Activated CD4-positive, alpha-beta memory T cell treated with anti-CD3 and anti-CD28 coated beads, Interleukin-2, amount 10 ng/mL, durations not matched to agents 7 days and 5 days (primary cell): Measurements from ENCODE around the gene TRMT61A. TPM values are rescaled to one million over a fixed set of nuclear protein-coding genes. Genes with fewer than 3 reads are reported as not detected.
"Not testable (repeated sequence)": the region's sequence is repeated elsewhere in the genome, so short reads cannot be mapped to it uniquely, and the experiment has no call there.

Source experiments
- CTCF ChIA-PET: fragments of 350-600 bp; sonication (Branson Sonifier 250); formaldehyde crosslinking; loops from one replicate; lab custom pipeline; 2021; ENCODE audit warnings: antibody characterized with exemption, inconsistent platforms; lab: Charles Lee
- POLR2A ChIA-PET: fragments of 350-600 bp; sonication (Branson Sonifier 250); formaldehyde crosslinking; loops from one replicate; lab custom pipeline; 2021; ENCODE audit warnings: antibody characterized with exemption; lab: Charles Lee
- DNase-seq: peaks from one replicate; pipeline ENCODE4 v3.0.0-alpha.2; 2020
- H3K27ac Mint-ChIP-seq: one replicate; pipeline ENCODE4 v1.8.0; 2021; ENCODE audit warnings: mild to moderate bottlenecking, mixed read lengths
- H3K27me3 Mint-ChIP-seq: one replicate; pipeline ENCODE4 v1.8.0; 2021; ENCODE audit warnings: mixed read lengths
- H3K36me3 Mint-ChIP-seq: one replicate; pipeline ENCODE4 v1.8.0; 2021; ENCODE audit warnings: low read depth, mixed read lengths
- H3K4me1 Mint-ChIP-seq: one replicate; pipeline ENCODE4 v1.8.0; 2021; ENCODE audit warnings: mixed read lengths
- H3K4me3 Mint-ChIP-seq: one replicate; pipeline ENCODE4 v1.8.0; 2021; ENCODE audit warnings: mild to moderate bottlenecking, mixed read lengths
- H3K9me3 Mint-ChIP-seq: one replicate; pipeline ENCODE4 v1.8.0; 2021; ENCODE audit warnings: mixed read lengths
- total RNA-seq, 2 experiments: library from RNA; stranded (reverse); gene quantifications; one replicate each; pipeline ENCODE4 v1.2.3, GENCODE V29; 2021

The TRMT61A gene
- total RNA-seq, 2 experiments from 2014 or later = 4.5 to 5.1 TPM

- Mint-ChIP-seq H3K4me1 (peaks cover 9% of the 10 kb centered on the region), H3K27me3 (peaks cover 27% of the 10 kb centered on the region), H3K27ac (no peak overlapping the region), H3K4me3 (peak overlapping the region; percentile 58), H3K36me3 (no peaks in the 10 kb centered on the region), H3K9me3 (no peaks in the 10 kb centered on the region)
- POLR2A ChIA-PET = interaction anchor here (0.8 to 3.2 kb wide), 3 partner anchors 9 to 105 kb away, joined by 3 to 14 read pairs (median 3); partner anchors contain the start of gene TRMT61A
- DNase-seq = peak; percentile 69
- CTCF ChIA-PET = interaction anchor here (1.0 to 1.4 kb wide), 3 partner anchors 10 to 78 kb away, joined by 3 to 6 read pairs (median 3); no protein-coding TSS in a partner anchor
Observed at GRCh38 chr14:103520657-103521437, 8.1 kb upstream of the TRMT61A start.

GRCh38 chr14:103521438-103521950 is 7.5 kb upstream of the TRMT61A start:
- peak overlapping the region; percentile 58 for H3K4me3 Mint-ChIP-seq
- ChIA-PET CTCF (interaction anchor here (1.0 to 1.4 kb wide), 2 partner anchors 9 to 37 kb away, joined by 3 to 6 read pairs; no protein-coding TSS in a partner anchor), POLR2A (no interaction called here)
- no peaks in the 10 kb centered on the region for H3K36me3 Mint-ChIP-seq
- no peak overlapping the region for H3K27ac Mint-ChIP-seq
- peaks cover 27% of the 10 kb centered on the region for H3K27me3 Mint-ChIP-seq
- H3K9me3 Mint-ChIP-seq = no peaks in the 10 kb centered on the region
- H3K4me1 Mint-ChIP-seq = peaks cover 9% of the 10 kb centered on the region
- no peak for DNase-seq

GRCh38 chr14:103521951-103522563 is 6.9 kb upstream of the TRMT61A start:
- no peak for DNase-seq

GRCh38 chr14:103522649-103523574 is 6.1 kb upstream of the TRMT61A start, which contains the start of gene CKB:
CKB (minus strand) TSS chr14:103522830; CDS start chr14:103522493, 337 bp downstream.
- CTCF ChIA-PET = no interaction called here
- DNase-seq = no peak
- peaks cover 19% of the 10 kb centered on the region for H3K4me1 Mint-ChIP-seq
- no peaks in the 10 kb centered on the region for H3K36me3 Mint-ChIP-seq
- POLR2A ChIA-PET = interaction anchor here (1.1 kb wide), 1 partner anchor 35 kb away, joined by 3 read pairs; no protein-coding TSS in a partner anchor
- H3K4me3 Mint-ChIP-seq = peak within 1 kb of the TSS; percentile 49
- H3K27ac Mint-ChIP-seq = no peak within 1 kb of the TSS
- peaks cover 27% of the 10 kb centered on the region for H3K27me3 Mint-ChIP-seq
- no peaks in the 10 kb centered on the region for H3K9me3 Mint-ChIP-seq

More at GRCh38 chr14:103521951-103522563, 6.9 kb upstream of the TRMT61A start:
- Mint-ChIP-seq H3K27me3 (peaks cover 27% of the 10 kb centered on the region), H3K9me3 (no peaks in the 10 kb centered on the region), H3K36me3 (no peaks in the 10 kb centered on the region), H3K27ac (no peak overlapping the region), H3K4me3 (peak overlapping the region; percentile 39), H3K4me1 (peaks cover 14% of the 10 kb centered on the region)
- CTCF ChIA-PET = no interaction called here
- POLR2A ChIA-PET = no interaction called here

- no peak overlapping the region for H3K27ac Mint-ChIP-seq
- POLR2A ChIA-PET = interaction anchor here (1.1 kb wide), 1 partner anchor 34 kb away, joined by 3 read pairs; no protein-coding TSS in a partner anchor
- peaks cover 23% of the 10 kb centered on the region for H3K4me1 Mint-ChIP-seq
- CTCF ChIA-PET = no interaction called here
- H3K9me3 Mint-ChIP-seq = no peaks in the 10 kb centered on the region
- peaks cover 27% of the 10 kb centered on the region for H3K27me3 Mint-ChIP-seq
- no peaks in the 10 kb centered on the region for H3K36me3 Mint-ChIP-seq
- DNase-seq = no peak
- H3K4me3 Mint-ChIP-seq = peak overlapping the region; percentile 49
Observed at GRCh38 chr14:103523575-103523954, 5.4 kb upstream of the TRMT61A start.

GRCh38 chr14:103524002-103524935 is 4.7 kb upstream of the TRMT61A start:
- no peaks in the 10 kb centered on the region for H3K36me3 Mint-ChIP-seq
- ChIA-PET POLR2A (interaction anchor here (1.1 kb wide), 1 partner anchor 34 kb away, joined by 3 read pairs; no protein-coding TSS in a partner anchor), CTCF (no interaction called here)
- H3K9me3 Mint-ChIP-seq = no peaks in the 10 kb centered on the region
- H3K4me3 Mint-ChIP-seq = no peak overlapping the region
- peaks cover 22% of the 10 kb centered on the region for H3K4me1 Mint-ChIP-seq
- no peak for DNase-seq
- peaks cover 27% of the 10 kb centered on the region for H3K27me3 Mint-ChIP-seq
- no peak overlapping the region for H3K27ac Mint-ChIP-seq

GRCh38 chr14:103525430-103526246 is 3.4 kb upstream of the TRMT61A start:
- Mint-ChIP-seq H3K27me3 (peaks cover 26% of the 10 kb centered on the region), H3K4me1 (peaks cover 31% of the 10 kb centered on the region)
- CTCF ChIA-PET, DNase-seq, H3K4me3 Mint-ChIP-seq, POLR2A ChIA-PET, H3K36me3 Mint-ChIP-seq, H3K27ac Mint-ChIP-seq, H3K9me3 Mint-ChIP-seq: not testable (repeated sequence)

GRCh38 chr14:103526247-103526913 is 2.6 kb upstream of the TRMT61A start:
- H3K27me3 Mint-ChIP-seq = peaks cover 26% of the 10 kb centered on the region
- peaks cover 3% of the 10 kb centered on the region for H3K36me3 Mint-ChIP-seq
- no peaks in the 10 kb centered on the region for H3K9me3 Mint-ChIP-seq
- DNase-seq = no peak
- H3K27ac Mint-ChIP-seq = no peak overlapping the region
- CTCF ChIA-PET = interaction anchor here (1.0 kb wide), 1 partner anchor 19 kb away, joined by 3 read pairs; no protein-coding TSS in a partner anchor
- peaks cover 34% of the 10 kb centered on the region for H3K4me1 Mint-ChIP-seq
- POLR2A ChIA-PET = interaction anchor here (5.8 kb wide), 1 partner anchor 36 kb away, joined by 50 read pairs; the partner anchor contains the start of genes BAG5 and COA8
- no peak overlapping the region for H3K4me3 Mint-ChIP-seq

GRCh38 chr14:103526914-103527248 is 2.1 kb upstream of the TRMT61A start:
- no peak for DNase-seq
- Mint-ChIP-seq H3K9me3 (no peaks in the 10 kb centered on the region), H3K4me1 (peaks cover 36% of the 10 kb centered on the region), H3K27me3 (peaks cover 26% of the 10 kb centered on the region), H3K4me3 (no peak overlapping the region), H3K36me3 (peaks cover 3% of the 10 kb centered on the region), H3K27ac (no peak overlapping the region)
- CTCF ChIA-PET = interaction anchor here (1.0 kb wide), 1 partner anchor 18 kb away, joined by 3 read pairs; no protein-coding TSS in a partner anchor
- POLR2A ChIA-PET = interaction anchor here (1.2 to 5.8 kb wide), 3 partner anchors 36 to 189 kb away, joined by 3 to 50 read pairs (median 5); partner anchors contain the start of genes BAG5, COA8, XRCC3 and ZFYVE21

GRCh38 chr14:103527408-103528145 is 1.4 kb upstream of the TRMT61A start:
- Mint-ChIP-seq H3K27me3 (peaks cover 24% of the 10 kb centered on the region), H3K27ac (peak overlapping the region; percentile 33), H3K4me1 (peaks cover 36% of the 10 kb centered on the region), H3K9me3 (no peaks in the 10 kb centered on the region), H3K4me3 (peak overlapping the region; percentile 89), H3K36me3 (peaks cover 3% of the 10 kb centered on the region)
- DNase-seq = no peak
- ChIA-PET POLR2A (interaction anchor here (0.8 to 5.8 kb wide), 6 partner anchors 10 to 193 kb away, joined by 3 to 50 read pairs (median 4); partner anchors contain the start of genes BAG5, COA8, EIF5 and XRCC3), CTCF (interaction anchor here (1.0 to 1.8 kb wide), 2 partner anchors 18 to 34 kb away, joined by 3 to 5 read pairs; partner anchors contain the start of gene BAG5)
